Fibroblast of lung (primary cell): ENCODE measurements around the gene SSUH2. TPM values are rescaled to one million over a fixed set of nuclear protein-coding genes. Genes with fewer than 3 reads are reported as not detected.

Experiments
- DNase-seq, 2 donors: peaks; one replicate each; pipeline versions ENCODE4 v3.0.0 to v3.0.0-alpha.2; 2010; ENCODE audit warnings: low read depth in 2 of 2
- H2AFZ ChIP-seq: 2 replicates; pipeline ENCODE4 v1.5.1; 2012; ENCODE audit warnings: low read length, control low read depth, inconsistent platforms
- H3K27ac ChIP-seq: 2 replicates; pipeline ENCODE4 v1.5.1; 2011; ENCODE audit warnings: low read length, control low read depth; ENCODE audit not compliant: insufficient read depth
- H3K27me3 ChIP-seq: 2 replicates; pipeline ENCODE4 v1.5.1; 2011; ENCODE audit warnings: mild to moderate bottlenecking, low read length; ENCODE audit not compliant: control insufficient read depth, insufficient read depth
- H3K36me3 ChIP-seq: 2 replicates; pipeline ENCODE4 v1.5.1; 2011; ENCODE audit warnings: low read length; ENCODE audit not compliant: control insufficient read depth, insufficient read depth
- H3K4me1 ChIP-seq: 2 replicates; pipeline ENCODE4 v1.5.1; 2011; ENCODE audit warnings: low read length; ENCODE audit not compliant: control insufficient read depth, insufficient read depth; ENCODE audit errors: extremely low read depth
- H3K4me2 ChIP-seq: 2 replicates; pipeline ENCODE4 v1.5.1; 2011; ENCODE audit warnings: low read length, control low read depth; ENCODE audit not compliant: insufficient read depth; ENCODE audit errors: extremely low read depth
- H3K4me3 ChIP-seq, 4 experiments: fragments of 200-600 bp in 1 of 4; sonication (generic) in 1 of 4; replicated peaks in 1 of 4; 2 replicates each; pipeline ENCODE4 v1.5.1; 2011 to 2016; ENCODE audit warnings: low read length in 4 of 4, low read depth in 3 of 4, mild to moderate bottlenecking in 3 of 4, control low read depth in 2 of 4, inconsistent platforms in 1 of 4, mixed read lengths in 1 of 4; ENCODE audit not compliant: insufficient read depth in 1 of 4; ENCODE audit errors: control extremely low read depth in 1 of 4
- H3K79me2 ChIP-seq: 2 replicates; pipeline ENCODE4 v1.5.1; 2012; ENCODE audit warnings: mild to moderate bottlenecking, low read length, inconsistent platforms; ENCODE audit not compliant: control insufficient read depth, insufficient read depth
- H3K9ac ChIP-seq: 2 replicates; pipeline ENCODE4 v1.5.1; 2011; ENCODE audit warnings: mild to moderate bottlenecking, low read length, control low read depth; ENCODE audit not compliant: insufficient read depth
- H3K9me3 ChIP-seq: 2 replicates; pipeline ENCODE4 v1.5.1; 2012; ENCODE audit warnings: low read depth, low read length; ENCODE audit not compliant: control insufficient read depth, insufficient read depth
- H4K20me1 ChIP-seq: 2 replicates; pipeline ENCODE4 v1.5.1; 2011; ENCODE audit warnings: low read length; ENCODE audit not compliant: control insufficient read depth, insufficient read depth; ENCODE audit errors: extremely low read depth
- CTCF ChIP-seq, 2 donors: IDR thresholded peaks in 1 of 2; conservative IDR thresholded peaks in 1 of 2; 1 replicate in 1 of 2; 2 replicates in 1 of 2; pipeline ENCODE4 v1.5.1; 2011 to 2012; ENCODE audit warnings: low read length in 2 of 2, control low read depth in 1 of 2, inconsistent platforms in 1 of 2, low read depth in 1 of 2, mild to moderate bottlenecking in 1 of 2
- EZH2 ChIP-seq: IDR thresholded peaks from 2 replicates; pipeline ENCODE4 v1.5.1; 2012; ENCODE audit warnings: low read length, control low read depth, mild to moderate bottlenecking; ENCODE audit errors: missing control alignments
- polyA plus RNA-seq, 2 donors: library from polyadenylated mRNA; depleted of rRNA in 1 of 2; stranded (reverse) in 1 of 2; unstranded in 1 of 2; fragments of >200 nt; gene quantifications; 2 replicates each; pipeline ENCODE4 v1.2.1, GENCODE V29; 2011 to 2012; ENCODE audit warnings: missing spikeins in 1 of 2
- total RNA-seq: library from RNA; depleted of rRNA; stranded (reverse); fragments of >200 nt; gene quantifications from 2 replicates; pipeline ENCODE4 v1.2.1, GENCODE V29; 2014

Gene SSUH2
- total and polyA plus RNA-seq, 2 donors (not counting 1 experiment from before 2014, with no cell fraction given) = 0.02 TPM; not detected in 1

GRCh38 chr3:8658306-8659212, 14.0 kb upstream of the SSUH2 start:
- Histone ChIP-seq H3K9ac (no peak overlapping the region), H3K9me3 (no peaks in the 10 kb centered on the region), H3K79me2 (no peaks in the 10 kb centered on the region), H4K20me1 (no peaks in the 10 kb centered on the region), H3K4me3 (no peak overlapping the region), H2AFZ (no peak overlapping the region), H3K36me3 (no peaks in the 10 kb centered on the region), H3K27me3 (no peaks in the 10 kb centered on the region), H3K4me1 (no peaks in the 10 kb centered on the region), H3K4me2 (no peak overlapping the region), H3K27ac (no peak overlapping the region)
- DNase-seq = peak; percentile 28 to 90
- TF ChIP-seq CTCF (conservative IDR thresholded peaks at IDR 0.05 in 1 of 2, IDR thresholded peaks at IDR 0.05 in 1 of 2; ENCODE audit: low read depth in 1 of 2, low read length in 2 of 2) (no peak), EZH2 (no peak)

DNA sequence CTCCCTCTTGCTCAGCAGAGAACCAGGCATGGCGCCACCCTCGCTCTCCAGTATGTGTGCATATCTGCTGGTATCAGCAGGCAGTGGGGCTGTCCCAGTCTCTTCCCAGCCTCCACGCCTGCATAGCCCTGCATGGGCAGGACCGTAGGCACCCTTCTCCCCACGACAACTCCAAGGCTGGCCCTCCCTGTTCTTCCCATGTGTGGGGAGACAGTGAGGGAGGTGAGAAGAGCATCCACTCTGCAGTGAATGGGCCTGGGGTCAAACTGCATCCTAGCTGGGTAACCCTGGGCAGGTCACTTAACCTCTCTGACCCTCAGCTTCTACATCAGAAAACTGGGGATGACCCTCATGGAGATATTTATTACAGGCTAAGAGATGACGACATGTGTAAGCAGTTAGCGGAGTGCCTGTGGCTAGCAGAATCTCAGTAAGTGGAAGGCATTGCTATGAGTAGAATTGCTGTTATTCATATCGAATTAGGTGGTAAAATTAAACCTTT, 13.3 kb upstream of the SSUH2 start:
- Histone ChIP-seq H3K4me3 (no peak overlapping the region), H3K9ac (no peak overlapping the region), H3K4me2 (no peak overlapping the region), H3K79me2 (no peaks in the 10 kb centered on the region), H3K36me3 (no peaks in the 10 kb centered on the region), H4K20me1 (no peaks in the 10 kb centered on the region), H3K9me3 (no peaks in the 10 kb centered on the region), H3K4me1 (no peaks in the 10 kb centered on the region), H3K27ac (no peak overlapping the region), H2AFZ (no peak overlapping the region), H3K27me3 (no peaks in the 10 kb centered on the region)
- DNase-seq = peak in 1 of 2 donors; percentile 71
- TF ChIP-seq EZH2 = no peak
- TF ChIP-seq CTCF (conservative IDR thresholded peaks at IDR 0.05 in 1 of 2, IDR thresholded peaks at IDR 0.05 in 1 of 2; ENCODE audit: low read depth in 1 of 2, low read length in 2 of 2) = no peak

GRCh38 chr3:8656240-8656639, 11.6 kb upstream of the SSUH2 start:
- no peak overlapping the region for H3K27ac ChIP-seq

More at GRCh38 chr3:8656240-8656639, 11.6 kb upstream of the SSUH2 start:
- Histone ChIP-seq H4K20me1 (no peaks in the 10 kb centered on the region), H3K9me3 (no peaks in the 10 kb centered on the region), H3K79me2 (no peaks in the 10 kb centered on the region), H3K36me3 (no peaks in the 10 kb centered on the region), H3K9ac (no peak overlapping the region), H3K27me3 (peaks cover 3% of the 10 kb centered on the region), H3K4me2 (no peak overlapping the region), H2AFZ (no peak overlapping the region), H3K4me1 (no peaks in the 10 kb centered on the region), H3K4me3 (no peak overlapping the region)
- no peak for TF ChIP-seq CTCF (conservative IDR thresholded peaks at IDR 0.05 in 1 of 2, IDR thresholded peaks at IDR 0.05 in 1 of 2; ENCODE audit: low read depth in 1 of 2, low read length in 2 of 2)
- TF ChIP-seq EZH2 = no peak
- DNase-seq = no peak
